ENCODE measurements around the gene TRPT1.

DNA sequence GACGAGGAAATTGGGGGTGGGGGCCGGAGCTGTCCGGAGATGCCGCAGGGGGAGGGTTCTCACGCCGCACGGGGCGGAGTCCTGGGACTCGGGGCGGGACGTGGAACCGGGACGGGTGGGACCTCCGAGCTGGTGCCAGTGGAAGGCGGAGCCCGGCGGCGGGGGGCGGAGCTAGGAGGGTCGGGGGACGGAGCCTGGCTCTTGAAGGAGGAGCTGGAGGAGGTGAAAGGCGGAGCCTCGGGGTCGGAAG lies 15.2 kb upstream of the TRPT1 start:
- TF ChIP-seq, protein P1, sequence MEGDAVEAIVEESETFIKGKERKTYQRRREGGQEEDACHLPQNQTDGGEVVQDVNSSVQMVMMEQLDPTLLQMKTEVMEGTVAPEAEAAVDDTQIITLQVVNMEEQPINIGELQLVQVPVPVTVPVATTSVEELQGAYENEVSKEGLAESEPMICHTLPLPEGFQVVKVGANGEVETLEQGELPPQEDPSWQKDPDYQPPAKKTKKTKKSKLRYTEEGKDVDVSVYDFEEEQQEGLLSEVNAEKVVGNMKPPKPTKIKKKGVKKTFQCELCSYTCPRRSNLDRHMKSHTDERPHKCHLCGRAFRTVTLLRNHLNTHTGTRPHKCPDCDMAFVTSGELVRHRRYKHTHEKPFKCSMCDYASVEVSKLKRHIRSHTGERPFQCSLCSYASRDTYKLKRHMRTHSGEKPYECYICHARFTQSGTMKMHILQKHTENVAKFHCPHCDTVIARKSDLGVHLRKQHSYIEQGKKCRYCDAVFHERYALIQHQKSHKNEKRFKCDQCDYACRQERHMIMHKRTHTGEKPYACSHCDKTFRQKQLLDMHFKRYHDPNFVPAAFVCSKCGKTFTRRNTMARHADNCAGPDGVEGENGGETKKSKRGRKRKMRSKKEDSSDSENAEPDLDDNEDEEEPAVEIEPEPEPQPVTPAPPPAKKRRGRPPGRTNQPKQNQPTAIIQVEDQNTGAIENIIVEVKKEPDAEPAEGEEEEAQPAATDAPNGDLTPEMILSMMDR (conservative IDR thresholded peaks at IDR 0.05; ENCODE audit: low read depth in 2 of 2), result no peak
- TF ChIP-seq EZH2 (IDR thresholded peaks at IDR 0.05; ENCODE audit: low read depth, unreplicated experiment) (no peak), EZH2phosphoT487 (IDR thresholded peaks at IDR 0.05; ENCODE audit: unreplicated experiment) (no peak)
- TF ChIP-seq, protein P2, sequence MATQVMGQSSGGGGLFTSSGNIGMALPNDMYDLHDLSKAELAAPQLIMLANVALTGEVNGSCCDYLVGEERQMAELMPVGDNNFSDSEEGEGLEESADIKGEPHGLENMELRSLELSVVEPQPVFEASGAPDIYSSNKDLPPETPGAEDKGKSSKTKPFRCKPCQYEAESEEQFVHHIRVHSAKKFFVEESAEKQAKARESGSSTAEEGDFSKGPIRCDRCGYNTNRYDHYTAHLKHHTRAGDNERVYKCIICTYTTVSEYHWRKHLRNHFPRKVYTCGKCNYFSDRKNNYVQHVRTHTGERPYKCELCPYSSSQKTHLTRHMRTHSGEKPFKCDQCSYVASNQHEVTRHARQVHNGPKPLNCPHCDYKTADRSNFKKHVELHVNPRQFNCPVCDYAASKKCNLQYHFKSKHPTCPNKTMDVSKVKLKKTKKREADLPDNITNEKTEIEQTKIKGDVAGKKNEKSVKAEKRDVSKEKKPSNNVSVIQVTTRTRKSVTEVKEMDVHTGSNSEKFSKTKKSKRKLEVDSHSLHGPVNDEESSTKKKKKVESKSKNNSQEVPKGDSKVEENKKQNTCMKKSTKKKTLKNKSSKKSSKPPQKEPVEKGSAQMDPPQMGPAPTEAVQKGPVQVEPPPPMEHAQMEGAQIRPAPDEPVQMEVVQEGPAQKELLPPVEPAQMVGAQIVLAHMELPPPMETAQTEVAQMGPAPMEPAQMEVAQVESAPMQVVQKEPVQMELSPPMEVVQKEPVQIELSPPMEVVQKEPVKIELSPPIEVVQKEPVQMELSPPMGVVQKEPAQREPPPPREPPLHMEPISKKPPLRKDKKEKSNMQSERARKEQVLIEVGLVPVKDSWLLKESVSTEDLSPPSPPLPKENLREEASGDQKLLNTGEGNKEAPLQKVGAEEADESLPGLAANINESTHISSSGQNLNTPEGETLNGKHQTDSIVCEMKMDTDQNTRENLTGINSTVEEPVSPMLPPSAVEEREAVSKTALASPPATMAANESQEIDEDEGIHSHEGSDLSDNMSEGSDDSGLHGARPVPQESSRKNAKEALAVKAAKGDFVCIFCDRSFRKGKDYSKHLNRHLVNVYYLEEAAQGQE (IDR thresholded peaks at IDR 0.05; ENCODE audit: unreplicated experiment), result no peak
